Neuronal stem cell (in vitro differentiated cells): ENCODE results near the gene GPSM1.

Experiments
- DNase-seq: peaks from one replicate; pipeline ENCODE4 v3.0.0-alpha.2; 2013; ENCODE audit warnings: low spot score
- H2AFZ ChIP-seq: one replicate; pipeline ENCODE4 v1.6.1; 2013; ENCODE audit warnings: mild to moderate bottlenecking, low read length, inconsistent platforms
- H2AK5ac ChIP-seq: 2 replicates; pipeline ENCODE4 v1.6.1; 2013; ENCODE audit warnings: low read depth, mild to moderate bottlenecking, inconsistent platforms, low read length, moderate library complexity, mixed read lengths
- H2BK120ac ChIP-seq: 2 replicates; pipeline ENCODE4 v1.6.1; 2013; ENCODE audit warnings: low read depth, mild to moderate bottlenecking, inconsistent platforms, low read length, moderate library complexity, mixed read lengths
- H2BK12ac ChIP-seq: one replicate; pipeline ENCODE4 v1.6.1; 2013; ENCODE audit warnings: low read length, inconsistent platforms
- H2BK15ac ChIP-seq: 2 replicates; pipeline ENCODE4 v1.6.1; 2013; ENCODE audit warnings: mild to moderate bottlenecking, low read length, inconsistent platforms, mixed read lengths
- H2BK5ac ChIP-seq: one replicate; pipeline ENCODE4 v1.6.1; 2013; ENCODE audit warnings: inconsistent platforms, mild to moderate bottlenecking, low read length, moderate library complexity
- H3K14ac ChIP-seq: one replicate; pipeline ENCODE4 v1.6.1; 2013; ENCODE audit warnings: low read length, inconsistent platforms
- H3K18ac ChIP-seq: 2 replicates; pipeline ENCODE4 v1.6.1; 2013; ENCODE audit warnings: low read length, inconsistent platforms
- H3K23ac ChIP-seq: 2 replicates; pipeline ENCODE4 v1.6.1; 2013; ENCODE audit warnings: low read depth, mild to moderate bottlenecking, mixed read lengths, low read length, inconsistent platforms; ENCODE audit not compliant: poor library complexity
- H3K27ac ChIP-seq: replicated peaks from 3 replicates; pipeline ENCODE4 v1.5.1; 2013; ENCODE audit warnings: low read length, inconsistent platforms
- H3K27me3 ChIP-seq, 3 experiments: 2 replicates each; pipeline ENCODE4 v1.6.1; 2013; ENCODE audit warnings: low read length in 3 of 3, mild to moderate bottlenecking in 2 of 3, inconsistent platforms in 1 of 3, low read depth in 1 of 3, mixed read lengths in 1 of 3, moderate library complexity in 1 of 3; ENCODE audit not compliant: control insufficient read depth in 3 of 3, insufficient read depth in 3 of 3
- H3K36me3 ChIP-seq, 2 donors: replicated peaks in 1 of 2; 2 replicates each; pipeline ENCODE4 v1.6.1; 2013; ENCODE audit warnings: low read length in 2 of 2; ENCODE audit not compliant: control insufficient read depth in 2 of 2, insufficient read depth in 2 of 2
- H3K4ac ChIP-seq: 2 replicates; pipeline ENCODE4 v1.6.1; 2013; ENCODE audit warnings: inconsistent platforms, mild to moderate bottlenecking, low read length, moderate library complexity
- H3K4me1 ChIP-seq, 2 donors: 1 replicate in 1 of 2; 2 replicates in 1 of 2; pipeline ENCODE4 v1.6.1; 2013; ENCODE audit warnings: low read length in 2 of 2, low read depth in 1 of 2; ENCODE audit not compliant: control insufficient read depth in 2 of 2, insufficient read depth in 1 of 2
- H3K4me2 ChIP-seq: one replicate; pipeline ENCODE4 v1.6.1; 2013; ENCODE audit warnings: mild to moderate bottlenecking, low read length, inconsistent platforms; ENCODE audit not compliant: insufficient read depth, poor library complexity, severe bottlenecking
- H3K4me3 ChIP-seq, 2 donors: 2 replicates each; pipeline ENCODE4 v1.5.1; 2013; ENCODE audit warnings: low read length in 2 of 2, mild to moderate bottlenecking in 2 of 2, inconsistent platforms in 1 of 2, moderate library complexity in 1 of 2
- H3K79me1 ChIP-seq: one replicate; pipeline ENCODE4 v1.6.1; 2013; ENCODE audit warnings: low read depth, mild to moderate bottlenecking, inconsistent platforms, low read length, moderate library complexity
- H3K9ac ChIP-seq: one replicate; pipeline ENCODE4 v1.6.1; 2013; ENCODE audit warnings: mild to moderate bottlenecking, low read depth, low read length, inconsistent platforms; ENCODE audit not compliant: poor library complexity
- H3K9me3 ChIP-seq, 2 donors: replicated peaks in 1 of 2; 2 replicates each; pipeline versions ENCODE3 to v1.6.1; 2013; ENCODE audit warnings: low read length in 2 of 2, mild to moderate bottlenecking in 2 of 2, inconsistent platforms in 1 of 2, low read depth in 1 of 2, mixed read lengths in 1 of 2, moderate library complexity in 1 of 2; ENCODE audit not compliant: control insufficient read depth in 2 of 2, insufficient read depth in 1 of 2
- H4K8ac ChIP-seq: one replicate; pipeline ENCODE4 v1.6.1; 2013; ENCODE audit warnings: low read depth, mild to moderate bottlenecking, inconsistent platforms, low read length, moderate library complexity
- H4K91ac ChIP-seq: one replicate; pipeline ENCODE4 v1.6.1; 2013; ENCODE audit warnings: low read length, low read depth, mild to moderate bottlenecking, inconsistent platforms; ENCODE audit not compliant: poor library complexity
- WGBS, 2 donors: extraction: QIAGEN DNeasy Blood & Tissue Kit; methylation state at CpG; one replicate each; pipeline ENCODE4 v1.1.7; 2013; ENCODE audit warnings: missing lambda C conversion rate in 2 of 2, mixed read lengths in 1 of 2; ENCODE audit not compliant: insufficient read length in 2 of 2, insufficient replicate concordance in 1 of 2; ENCODE audit errors: extremely low coverage in 2 of 2; 5-methylcytosine and 5-hydroxymethylcytosine counted together

Gene GPSM1

DNA sequence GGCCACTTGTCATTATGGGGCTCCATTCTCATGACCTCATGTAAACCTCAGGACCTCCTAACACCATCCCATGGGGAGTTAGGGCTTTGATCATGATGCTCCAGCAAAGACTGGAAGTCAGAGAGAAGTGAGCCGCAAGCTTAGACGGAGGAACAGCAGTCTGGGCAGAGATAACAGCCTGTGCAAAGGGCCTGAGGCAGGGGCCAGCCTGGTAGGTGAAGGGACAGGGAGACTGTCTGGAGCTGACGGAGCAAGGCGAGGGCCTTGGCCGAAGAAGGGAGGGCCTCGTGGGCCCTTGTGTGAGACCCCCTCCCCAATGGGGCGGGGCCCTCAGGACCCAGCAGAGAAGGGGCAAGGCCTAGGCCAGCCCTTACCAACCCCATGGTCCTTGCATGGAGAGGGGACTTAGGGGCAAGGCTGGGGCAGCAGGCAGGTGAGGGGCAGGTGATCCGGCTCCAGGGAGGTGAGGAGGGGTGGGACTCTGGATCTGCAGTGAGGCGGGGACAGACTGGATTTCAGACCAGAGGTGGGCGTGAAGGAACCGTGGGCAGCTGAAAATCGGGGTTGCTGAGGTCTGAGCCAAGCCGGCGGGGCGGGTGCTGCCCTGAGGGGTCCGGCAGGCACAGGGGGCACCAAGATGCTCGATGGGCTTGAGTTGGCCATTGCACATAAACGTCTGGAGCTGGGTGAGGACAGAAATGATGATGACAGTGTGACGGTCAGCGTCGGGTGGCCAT, 17.4 kb downstream of the GPSM1 start:
- no peak overlapping the region for H2BK120ac ChIP-seq
- peak overlapping the region; percentile 27 for H3K14ac ChIP-seq
- H3K9ac ChIP-seq = no peak overlapping the region

DNA sequence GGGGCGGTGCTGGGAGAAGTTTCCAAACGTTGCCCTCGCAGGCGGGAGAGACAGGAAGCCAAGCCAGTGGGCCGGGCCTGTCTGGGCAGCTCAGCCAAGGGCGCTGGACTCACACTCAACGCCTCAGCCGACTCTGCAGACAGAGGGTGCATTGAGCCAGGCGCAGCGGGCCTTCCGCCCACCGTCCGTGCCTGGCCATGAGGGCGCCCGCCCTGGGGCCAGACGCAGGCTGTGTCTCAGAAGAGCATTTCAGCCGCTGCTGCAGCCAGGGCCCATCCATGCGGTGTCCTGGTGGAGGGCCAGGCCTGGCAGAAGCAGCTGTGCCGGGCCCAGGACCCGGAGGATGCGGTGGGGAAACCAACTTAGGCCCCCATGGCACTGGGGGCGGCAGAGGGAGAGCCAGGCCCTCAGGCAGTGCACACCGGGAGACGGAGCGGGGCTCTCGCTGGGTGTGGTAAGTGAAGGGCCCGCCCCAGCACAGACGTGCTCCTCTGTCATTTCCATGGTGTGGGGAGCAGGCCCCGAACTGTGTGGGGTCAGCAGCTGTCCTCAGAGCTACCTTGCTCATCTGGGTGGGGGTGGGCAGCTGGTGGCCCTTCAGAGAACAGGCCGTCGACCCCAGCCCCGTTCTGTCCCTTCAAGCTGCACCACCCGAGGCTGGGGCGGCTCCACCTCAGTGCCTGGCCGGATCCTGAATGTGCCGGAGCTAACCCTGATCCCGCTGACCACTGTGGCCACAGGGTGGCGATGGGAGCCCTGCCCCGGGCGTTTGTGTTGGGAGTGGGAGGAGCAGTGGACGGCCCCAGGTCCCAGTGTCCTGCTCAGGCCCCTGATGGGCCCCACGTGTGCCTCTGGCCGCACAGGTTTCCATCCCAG, 18.2 kb downstream of the GPSM1 start:
- Histone ChIP-seq H3K4me3 (no peak overlapping the region), H3K4me2 (no peak overlapping the region), H2BK120ac (no peak overlapping the region), H4K91ac (no peak overlapping the region), H3K9ac (peak overlapping the region; percentile 70), H2BK12ac (peak overlapping the region; percentile 46), H3K27me3 (no peaks in the 10 kb centered on the region), H3K18ac (peak overlapping the region; percentile 95), H3K9me3 (no peaks in the 10 kb centered on the region), H3K79me1 (peaks cover 12% of the 10 kb centered on the region), H3K4ac (peak overlapping the region; percentile 66), H2AK5ac (peak overlapping the region; percentile 98), H2AFZ (peak overlapping the region; percentile 49), H3K36me3 (peaks cover 15 to 30% of the 10 kb centered on the region in 2 donors), H3K4me1 (peaks cover 16 to 25% of the 10 kb centered on the region in 2 donors), H3K14ac (no peak overlapping the region), H3K23ac (peak overlapping the region; percentile 61), H2BK5ac (peak overlapping the region; percentile 98), H3K27ac (no peak overlapping the region), H4K8ac (no peak overlapping the region), H2BK15ac (no peak overlapping the region)
- DNase-seq = no peak
- WGBS, 2 donors = no CpG with 5 or more reads among the region's 43 CpGs

More for the DNA sequence above, 17.4 kb downstream of the GPSM1 start:
- Histone ChIP-seq H4K91ac (no peak overlapping the region), H2AK5ac (peak overlapping the region; percentile 98), H3K36me3 (peaks cover 20 to 37% of the 10 kb centered on the region in 2 donors), H3K4me1 (peaks cover 16 to 25% of the 10 kb centered on the region in 2 donors), H3K23ac (peak overlapping the region; percentile 17), H2BK5ac (peak overlapping the region; percentile 98), H2BK15ac (peak overlapping the region; percentile 67), H2AFZ (no peak overlapping the region), H3K79me1 (peaks cover 12% of the 10 kb centered on the region), H3K4me3 (no peak overlapping the region), H4K8ac (no peak overlapping the region), H3K4ac (peak overlapping the region; percentile 66), H3K9me3 (no peaks in the 10 kb centered on the region), H2BK12ac (peak overlapping the region; percentile 22), H3K18ac (peak overlapping the region; percentile 95), H3K27me3 (no peaks in the 10 kb centered on the region), H3K4me2 (no peak overlapping the region), H3K27ac (no peak overlapping the region)
- no peak for DNase-seq
- no CpG with 5 or more reads among the region's 21 CpGs for WGBS, 2 donors

DNA sequence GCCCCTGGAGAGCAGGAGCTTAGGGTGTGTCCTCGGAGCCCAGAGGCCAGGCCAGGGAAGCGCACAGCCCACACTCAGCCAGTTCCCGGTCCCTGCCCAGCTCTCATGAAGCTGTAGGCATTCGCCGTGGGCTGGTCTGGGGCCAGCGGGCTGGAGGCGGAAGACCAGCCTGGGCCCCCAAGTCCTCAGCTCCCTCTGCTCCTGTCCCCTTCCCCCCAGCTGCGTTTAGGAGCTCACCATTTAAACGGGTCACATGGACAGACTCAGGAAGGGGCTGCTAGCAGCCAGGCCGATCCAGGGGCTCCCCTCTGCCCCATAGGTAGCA, 18.8 kb downstream of the GPSM1 start:
- Histone ChIP-seq H2BK12ac (no peak overlapping the region), H3K4me3 (no peak overlapping the region), H4K91ac (no peak overlapping the region), H4K8ac (no peak overlapping the region), H2BK15ac (no peak overlapping the region), H3K27ac (no peak overlapping the region), H3K79me1 (peaks cover 12% of the 10 kb centered on the region), H3K9ac (no peak overlapping the region), H3K4me2 (no peak overlapping the region), H3K4me1 (peaks cover 16 to 25% of the 10 kb centered on the region in 2 donors), H3K36me3 (peaks cover 11 to 24% of the 10 kb centered on the region in 2 donors), H3K27me3 (no peaks in the 10 kb centered on the region), H3K14ac (no peak overlapping the region), H3K4ac (no peak overlapping the region), H3K9me3 (no peaks in the 10 kb centered on the region), H3K18ac (peak overlapping the region; percentile 84), H2BK120ac (no peak overlapping the region), H3K23ac (peak overlapping the region; percentile 93), H2BK5ac (no peak overlapping the region), H2AK5ac (peak overlapping the region; percentile 98), H2AFZ (peak overlapping the region; percentile 49)
- no peak for DNase-seq
- WGBS, 2 donors = no CpG with 5 or more reads among the region's 10 CpGs

DNA sequence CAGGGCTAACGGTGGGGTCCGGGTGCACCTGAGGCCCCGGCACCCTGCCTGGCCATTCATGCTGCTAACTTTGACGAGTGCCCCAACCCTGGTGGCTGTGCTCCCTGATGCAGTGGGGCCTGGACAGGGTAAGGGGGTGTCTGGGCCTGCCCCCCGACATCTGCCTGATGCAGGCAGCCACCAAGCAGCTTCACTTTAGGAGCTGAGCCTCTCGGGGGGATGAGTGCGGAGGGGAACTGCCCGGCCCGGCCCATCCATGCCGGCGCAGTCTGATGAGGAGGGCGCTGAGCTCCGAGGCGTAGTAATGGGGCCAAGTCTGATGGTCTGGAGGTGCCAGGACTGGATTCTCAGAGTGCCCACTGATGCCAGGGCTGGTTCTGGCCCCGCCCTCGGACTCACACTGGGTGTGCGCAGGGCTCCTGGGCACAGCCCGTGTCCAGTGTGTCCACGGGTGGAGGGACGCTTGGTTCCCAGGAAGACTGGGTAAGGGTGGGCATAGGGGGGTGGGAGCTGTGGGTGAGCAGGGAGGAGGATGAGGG, 19.7 kb downstream of the GPSM1 start:
- Histone ChIP-seq H2BK15ac (peak overlapping the region; percentile 81), H3K27ac (no peak overlapping the region), H3K79me1 (peaks cover 12% of the 10 kb centered on the region), H2AK5ac (peak overlapping the region; percentile 88), H4K8ac (no peak overlapping the region), H3K4me1 (peaks cover 16 to 22% of the 10 kb centered on the region in 2 donors), H3K14ac (no peak overlapping the region), H4K91ac (no peak overlapping the region), H3K4me3 (no peak overlapping the region), H3K18ac (peak overlapping the region; percentile 52), H3K23ac (peak overlapping the region; percentile 93), H3K9me3 (no peaks in the 10 kb centered on the region), H2BK12ac (peak overlapping the region; percentile 63), H3K4me2 (no peak overlapping the region), H2BK5ac (peak overlapping the region; percentile 14), H2BK120ac (no peak overlapping the region), H3K4ac (no peak overlapping the region), H2AFZ (no peak overlapping the region), H3K9ac (peak overlapping the region; percentile 50), H3K27me3 (no peaks in the 10 kb centered on the region), H3K36me3 (peaks cover 8 to 17% of the 10 kb centered on the region in 2 donors)
- no peak for DNase-seq
- no CpG with 5 or more reads among the region's 20 CpGs for WGBS, 2 donors
